Measurements from ENCODE around the gene TBC1D32. TPM values are rescaled to one million over a fixed set of nuclear protein-coding genes. Genes with fewer than 3 reads are reported as not detected.
"Not testable (repeated sequence)": the region's sequence is repeated elsewhere in the genome, so short reads cannot be mapped to it uniquely, and the experiment has no call there.

The TBC1D32 gene
- total RNA-seq, 1 donor from 2014 or later = 2.1 TPM

GRCh38 chr6:121135425-121135824, 198.9 kb downstream of the TBC1D32 start:
- DNase-seq (ENCODE audit: low read depth in 2 of 2) = no peak

GRCh38 chr6:121134922-121135321, 199.4 kb downstream of the TBC1D32 start:
- no peak for DNase-seq (ENCODE audit: low read depth in 2 of 2)

- DNase-seq (ENCODE audit: low read depth in 2 of 2) = no peak
Observed at GRCh38 chr6:121124600-121124999, 209.7 kb downstream of the TBC1D32 start.

GRCh38 chr6:121112356-121112755, 221.9 kb downstream of the TBC1D32 start:
- no peak for DNase-seq (ENCODE audit: low read depth in 2 of 2)

GRCh38 chr6:121110733-121111132, 223.5 kb downstream of the TBC1D32 start:
- DNase-seq (ENCODE audit: low read depth in 2 of 2) = no peak

GRCh38 chr6:121106962-121107361, 227.3 kb downstream of the TBC1D32 start:
- no peak for DNase-seq (ENCODE audit: low read depth in 2 of 2)

- no peak for DNase-seq (ENCODE audit: low read depth in 2 of 2)
Observed at GRCh38 chr6:121105461-121105860, 228.8 kb downstream of the TBC1D32 start.

- no peak for DNase-seq (ENCODE audit: low read depth in 2 of 2)
Observed at GRCh38 chr6:121093928-121094327, 240.4 kb downstream of the TBC1D32 start.

GRCh38 chr6:121090492-121090891, 243.8 kb downstream of the TBC1D32 start:
- no peak for DNase-seq (ENCODE audit: low read depth in 2 of 2)

GRCh38 chr6:121086876-121087275, 247.4 kb downstream of the TBC1D32 start:
- DNase-seq (ENCODE audit: low read depth in 2 of 2) = no peak

GRCh38 chr6:121076119-121076518, 258.2 kb downstream of the TBC1D32 start:
- no peak for DNase-seq (ENCODE audit: low read depth in 2 of 2)

- DNase-seq (ENCODE audit: low read depth in 2 of 2) = not testable (repeated sequence)
Observed at GRCh38 chr6:121068749-121069148, 265.5 kb downstream of the TBC1D32 start.

GRCh38 chr6:121067381-121067780, 266.9 kb downstream of the TBC1D32 start:
- no peak for DNase-seq (ENCODE audit: low read depth in 2 of 2)

GRCh38 chr6:121064345-121064744, 269.9 kb downstream of the TBC1D32 start:
- DNase-seq (ENCODE audit: low read depth in 2 of 2) = no peak

GRCh38 chr6:121055572-121056163, 278.6 kb downstream of the TBC1D32 start:
- DNase-seq (ENCODE audit: low read depth in 2 of 2) = peak; percentile 6 to 44

- DNase-seq (ENCODE audit: low read depth in 2 of 2) = not testable (repeated sequence)
Observed at GRCh38 chr6:121048593-121048992, 285.7 kb downstream of the TBC1D32 start.

- not testable (repeated sequence) for DNase-seq (ENCODE audit: low read depth in 2 of 2)
Observed at GRCh38 chr6:121044905-121045304, 289.4 kb downstream of the TBC1D32 start.

GRCh38 chr6:121043706-121044105, 290.6 kb downstream of the TBC1D32 start:
- DNase-seq (ENCODE audit: low read depth in 2 of 2) = not testable (repeated sequence)

- DNase-seq (ENCODE audit: low read depth in 2 of 2) = not testable (repeated sequence)
Observed at GRCh38 chr6:121043211-121043610, 291.1 kb downstream of the TBC1D32 start.

GRCh38 chr6:121042766-121043165, 291.5 kb downstream of the TBC1D32 start:
- no peak for DNase-seq (ENCODE audit: low read depth in 2 of 2)

GRCh38 chr6:121040831-121041230, 293.4 kb downstream of the TBC1D32 start:
- no peak for DNase-seq (ENCODE audit: low read depth in 2 of 2)

GRCh38 chr6:121033091-121033490, 301.2 kb downstream of the TBC1D32 start:
- no peak for DNase-seq (ENCODE audit: low read depth in 2 of 2)

GRCh38 chr6:121032268-121033006, 301.8 kb downstream of the TBC1D32 start:
- DNase-seq (ENCODE audit: low read depth in 2 of 2) = no peak
